ENCODE results near the gene GPR158.

DNA sequence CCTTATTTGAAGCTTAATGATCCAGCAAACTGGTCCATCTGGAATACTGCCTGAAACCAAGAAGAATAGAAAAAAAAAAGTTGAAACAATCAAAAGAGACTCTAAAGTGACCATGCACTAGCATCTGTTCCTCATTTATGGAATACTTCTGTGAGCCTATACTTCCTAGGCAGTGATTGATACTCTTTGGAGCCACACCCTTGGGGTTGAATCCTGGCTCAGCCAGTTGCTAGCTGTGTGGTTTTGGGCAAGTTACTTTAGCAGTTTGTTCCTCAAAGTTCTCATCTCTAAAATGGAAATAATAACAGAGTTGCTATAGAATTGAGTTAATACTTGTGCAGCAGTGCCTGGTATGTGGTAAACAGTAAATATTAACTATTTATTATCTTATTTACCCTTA is 208.9 kb downstream of the GPR158 start:
- TF ChIP-seq, protein P1, sequence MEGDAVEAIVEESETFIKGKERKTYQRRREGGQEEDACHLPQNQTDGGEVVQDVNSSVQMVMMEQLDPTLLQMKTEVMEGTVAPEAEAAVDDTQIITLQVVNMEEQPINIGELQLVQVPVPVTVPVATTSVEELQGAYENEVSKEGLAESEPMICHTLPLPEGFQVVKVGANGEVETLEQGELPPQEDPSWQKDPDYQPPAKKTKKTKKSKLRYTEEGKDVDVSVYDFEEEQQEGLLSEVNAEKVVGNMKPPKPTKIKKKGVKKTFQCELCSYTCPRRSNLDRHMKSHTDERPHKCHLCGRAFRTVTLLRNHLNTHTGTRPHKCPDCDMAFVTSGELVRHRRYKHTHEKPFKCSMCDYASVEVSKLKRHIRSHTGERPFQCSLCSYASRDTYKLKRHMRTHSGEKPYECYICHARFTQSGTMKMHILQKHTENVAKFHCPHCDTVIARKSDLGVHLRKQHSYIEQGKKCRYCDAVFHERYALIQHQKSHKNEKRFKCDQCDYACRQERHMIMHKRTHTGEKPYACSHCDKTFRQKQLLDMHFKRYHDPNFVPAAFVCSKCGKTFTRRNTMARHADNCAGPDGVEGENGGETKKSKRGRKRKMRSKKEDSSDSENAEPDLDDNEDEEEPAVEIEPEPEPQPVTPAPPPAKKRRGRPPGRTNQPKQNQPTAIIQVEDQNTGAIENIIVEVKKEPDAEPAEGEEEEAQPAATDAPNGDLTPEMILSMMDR (IDR thresholded peaks at IDR 0.05; ENCODE audit: poor library complexity), result no peak
- TF ChIP-seq EZH2 (IDR thresholded peaks at IDR 0.05; ENCODE audit: borderline replicate concordance) (no peak), EZH2phosphoT487 (IDR thresholded peaks at IDR 0.05; ENCODE audit: low read depth, severe bottlenecking, unreplicated experiment) (no peak)

All from hepatocyte (in vitro differentiated cells).